Measurements from ENCODE around the gene SCD5.

The SCD5 gene

GRCh38 chr4:82746705-82747574 is 51.7 kb downstream of the SCD5 start:
- Histone ChIP-seq H3K27me3 (ENCODE audit: insufficient read depth, low read length) (no peaks in the 10 kb centered on the region), H3K36me3 (ENCODE audit: insufficient read depth, low read length) (no peaks in the 10 kb centered on the region), H3K9me3 (ENCODE audit: low read length) (no peaks in the 10 kb centered on the region), H3K4me1 (ENCODE audit: insufficient read depth, low read length) (peaks cover 22% of the 10 kb centered on the region), H2AFZ (ENCODE audit: low read depth, low read length) (no peak overlapping the region), H3K4me3 (ENCODE audit: low read length) (no peak overlapping the region)

DNA sequence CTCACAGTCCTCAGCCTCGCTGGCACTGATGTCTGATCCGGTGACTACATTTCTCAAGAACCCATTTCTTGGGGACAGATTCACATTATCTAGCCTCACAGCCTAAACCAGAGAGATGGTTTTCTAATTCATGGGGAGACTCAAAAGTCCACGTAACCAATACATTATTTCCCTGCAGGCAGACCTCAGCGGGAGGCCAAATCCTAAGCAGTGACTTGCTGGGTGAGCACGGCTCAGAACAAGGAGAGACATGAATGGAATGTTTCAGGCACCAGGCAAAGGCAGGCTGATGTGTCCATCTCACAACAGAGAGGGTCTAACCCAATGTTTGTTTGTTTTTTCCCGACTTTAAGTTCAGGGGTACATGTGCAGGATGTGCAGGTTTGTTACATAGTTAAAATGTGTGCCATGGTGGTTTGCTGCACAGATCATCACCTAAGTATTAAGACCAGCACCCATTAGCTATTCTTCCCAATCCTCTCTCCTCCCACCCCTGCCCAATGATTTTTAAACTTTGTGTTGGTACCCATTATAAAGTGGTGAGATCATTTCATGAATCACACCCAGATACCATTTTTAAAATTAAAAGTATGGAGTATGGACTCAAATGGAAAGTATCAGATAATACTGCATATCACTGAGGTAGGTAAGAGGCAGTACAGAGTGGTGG is 53.3 kb downstream of the SCD5 start:
- no peak overlapping the region for H2AFZ ChIP-seq (ENCODE audit: low read depth, low read length)
- H3K36me3 ChIP-seq (ENCODE audit: insufficient read depth, low read length), result no peaks in the 10 kb centered on the region
- H3K4me1 ChIP-seq (ENCODE audit: insufficient read depth, low read length), result peaks cover 22% of the 10 kb centered on the region
- no peaks in the 10 kb centered on the region for H3K9me3 ChIP-seq (ENCODE audit: low read length)
- H3K4me3 ChIP-seq (ENCODE audit: low read length), result no peak overlapping the region
- H3K27me3 ChIP-seq (ENCODE audit: insufficient read depth, low read length), result no peaks in the 10 kb centered on the region

DNA sequence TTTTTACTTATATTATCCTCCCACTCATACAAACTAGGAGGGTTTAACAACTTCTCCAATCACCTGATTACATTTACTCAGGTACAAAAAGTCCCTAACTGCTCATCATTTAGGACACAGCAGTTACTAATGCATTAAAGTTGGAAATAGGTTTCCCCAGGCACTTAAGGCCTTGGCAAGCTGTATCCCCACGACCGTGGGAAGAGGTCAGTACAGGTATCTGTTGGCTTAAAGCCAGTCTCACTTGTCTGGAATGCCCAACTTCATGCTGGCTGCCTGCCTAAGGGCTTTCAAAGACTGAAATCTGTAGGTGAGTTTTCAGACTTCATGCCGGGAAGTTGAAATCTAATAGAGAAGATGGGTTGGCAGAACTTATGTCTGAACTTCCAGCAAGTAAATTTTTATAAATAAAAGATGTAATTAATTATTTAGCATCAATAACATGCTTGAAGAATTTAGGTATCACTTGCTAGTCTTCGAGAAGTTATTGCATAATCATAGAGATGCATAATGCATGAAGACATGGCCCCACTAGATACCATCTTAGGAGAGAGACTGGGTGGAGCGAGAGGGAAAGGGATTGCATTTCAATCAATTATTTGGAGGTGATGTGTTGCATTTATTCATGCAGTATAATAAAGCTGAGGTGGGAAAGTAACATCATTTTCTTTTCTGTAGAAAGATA is 54.2 kb downstream of the SCD5 start:
- H3K36me3 ChIP-seq (ENCODE audit: insufficient read depth, low read length), result peaks cover 8% of the 10 kb centered on the region
- no peak overlapping the region for H2AFZ ChIP-seq (ENCODE audit: low read depth, low read length)

DNA sequence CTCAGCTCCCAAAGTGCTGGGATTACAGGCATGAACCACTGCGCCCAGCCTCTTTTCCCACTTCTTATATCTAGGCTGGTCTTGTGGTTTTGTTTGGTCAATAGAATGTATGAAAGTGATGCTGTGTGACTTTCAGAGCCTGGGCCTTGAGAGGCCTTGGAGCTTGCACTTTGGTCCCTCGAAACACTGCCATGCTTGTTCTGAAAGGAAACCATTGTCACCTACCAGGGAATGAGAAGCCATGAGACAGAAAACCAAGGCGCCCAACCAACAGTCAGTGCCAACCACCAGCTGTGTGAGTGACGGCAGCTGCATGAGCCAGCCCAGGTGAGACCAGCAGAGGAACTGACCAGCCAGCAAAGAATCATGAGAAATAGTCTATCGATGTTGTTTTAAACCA is 57.4 kb downstream of the SCD5 start:
- no peaks in the 10 kb centered on the region for H3K27me3 ChIP-seq (ENCODE audit: insufficient read depth, low read length)
- peaks cover 18% of the 10 kb centered on the region for H3K36me3 ChIP-seq (ENCODE audit: insufficient read depth, low read length)
- H2AFZ ChIP-seq (ENCODE audit: low read depth, low read length), result no peak overlapping the region
- H3K4me3 ChIP-seq (ENCODE audit: low read length), result no peak overlapping the region
- H3K9me3 ChIP-seq (ENCODE audit: low read length), result peaks cover 4% of the 10 kb centered on the region
- peaks cover 6% of the 10 kb centered on the region for H3K4me1 ChIP-seq (ENCODE audit: insufficient read depth, low read length)

More for the DNA sequence above, 54.2 kb downstream of the SCD5 start:
- Histone ChIP-seq H3K4me1 (ENCODE audit: insufficient read depth, low read length) (peaks cover 22% of the 10 kb centered on the region), H3K9me3 (ENCODE audit: low read length) (peaks cover 1% of the 10 kb centered on the region), H3K4me3 (ENCODE audit: low read length) (no peak overlapping the region), H3K27me3 (ENCODE audit: insufficient read depth, low read length) (no peaks in the 10 kb centered on the region)

- Histone ChIP-seq H3K9me3 (ENCODE audit: low read length) (peaks cover 4% of the 10 kb centered on the region), H3K4me1 (ENCODE audit: insufficient read depth, low read length) (no peaks in the 10 kb centered on the region), H3K36me3 (ENCODE audit: insufficient read depth, low read length) (peaks cover 24% of the 10 kb centered on the region), H3K27me3 (ENCODE audit: insufficient read depth, low read length) (no peaks in the 10 kb centered on the region), H3K4me3 (ENCODE audit: low read length) (no peak overlapping the region), H2AFZ (ENCODE audit: low read depth, low read length) (no peak overlapping the region)
These were observed 59.1 kb downstream of the SCD5 start for GRCh38 chr4:82739287-82740190.

DNA sequence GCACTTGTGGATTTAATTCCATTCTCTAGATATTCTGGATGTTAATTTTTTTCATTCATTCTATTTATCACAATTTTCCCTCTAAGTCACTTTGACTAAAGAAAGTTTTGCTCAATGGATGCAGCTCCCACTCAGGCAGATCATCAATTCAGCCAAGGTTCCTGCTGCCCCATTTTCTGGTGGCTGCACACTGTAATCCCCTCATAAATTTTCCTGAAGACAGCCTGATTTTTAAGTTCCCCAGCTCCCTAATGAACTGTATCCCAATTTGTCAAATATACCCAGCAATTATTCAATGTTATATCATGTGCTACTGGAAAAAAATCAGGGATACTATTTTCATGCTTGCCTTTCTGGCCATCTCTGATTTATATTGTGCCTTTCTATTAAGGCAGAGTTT is 61.2 kb downstream of the SCD5 start:
- Histone ChIP-seq H3K9me3 (ENCODE audit: low read length) (peaks cover 9% of the 10 kb centered on the region), H3K4me1 (ENCODE audit: insufficient read depth, low read length) (no peaks in the 10 kb centered on the region), H2AFZ (ENCODE audit: low read depth, low read length) (no peak overlapping the region), H3K27me3 (ENCODE audit: insufficient read depth, low read length) (no peaks in the 10 kb centered on the region), H3K36me3 (ENCODE audit: insufficient read depth, low read length) (peaks cover 24% of the 10 kb centered on the region), H3K4me3 (ENCODE audit: low read length) (no peak overlapping the region)

- Histone ChIP-seq H3K9me3 (ENCODE audit: low read length) (peaks cover 21% of the 10 kb centered on the region), H2AFZ (ENCODE audit: low read depth, low read length) (no peak overlapping the region), H3K27me3 (ENCODE audit: insufficient read depth, low read length) (no peaks in the 10 kb centered on the region), H3K4me3 (ENCODE audit: low read length) (no peak overlapping the region), H3K4me1 (ENCODE audit: insufficient read depth, low read length) (no peaks in the 10 kb centered on the region), H3K36me3 (ENCODE audit: insufficient read depth, low read length) (peaks cover 8% of the 10 kb centered on the region)
These were observed 65.0 kb downstream of the SCD5 start for GRCh38 chr4:82733636-82734035.

DNA sequence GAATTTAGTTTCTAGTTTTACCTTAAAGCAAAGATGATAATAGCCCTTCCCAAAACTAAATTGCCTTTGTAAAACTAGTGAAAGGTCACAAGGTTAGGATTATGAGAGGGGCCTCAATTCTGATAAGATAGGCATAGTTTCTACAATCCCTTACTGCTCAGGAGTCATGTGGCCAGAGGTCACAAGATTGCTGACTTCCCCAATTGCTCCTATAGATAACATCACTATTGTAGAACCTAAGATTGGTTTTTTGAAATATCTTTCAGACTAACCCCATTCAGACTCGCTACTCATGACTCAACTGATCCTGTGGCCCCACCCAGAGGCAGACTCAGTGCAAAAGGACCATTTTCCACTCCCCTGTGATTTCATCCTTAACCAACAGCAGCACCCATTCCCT is 70.3 kb downstream of the SCD5 start:
- H2AFZ ChIP-seq (ENCODE audit: low read depth, low read length), result no peak overlapping the region
- H3K4me3 ChIP-seq (ENCODE audit: low read length), result no peak overlapping the region
- peaks cover 22% of the 10 kb centered on the region for H3K9me3 ChIP-seq (ENCODE audit: low read length)
- no peaks in the 10 kb centered on the region for H3K27me3 ChIP-seq (ENCODE audit: insufficient read depth, low read length)
- no peaks in the 10 kb centered on the region for H3K4me1 ChIP-seq (ENCODE audit: insufficient read depth, low read length)
- H3K36me3 ChIP-seq (ENCODE audit: insufficient read depth, low read length), result peaks cover 6% of the 10 kb centered on the region

GRCh38 chr4:82726596-82726995 is 72.0 kb downstream of the SCD5 start:
- H3K4me1 ChIP-seq (ENCODE audit: insufficient read depth, low read length), result no peaks in the 10 kb centered on the region
- H3K27me3 ChIP-seq (ENCODE audit: insufficient read depth, low read length), result no peaks in the 10 kb centered on the region
- peaks cover 17% of the 10 kb centered on the region for H3K9me3 ChIP-seq (ENCODE audit: low read length)
- H2AFZ ChIP-seq (ENCODE audit: low read depth, low read length), result no peak overlapping the region
- H3K36me3 ChIP-seq (ENCODE audit: insufficient read depth, low read length), result peaks cover 6% of the 10 kb centered on the region
- no peak overlapping the region for H3K4me3 ChIP-seq (ENCODE audit: low read length)

DNA sequence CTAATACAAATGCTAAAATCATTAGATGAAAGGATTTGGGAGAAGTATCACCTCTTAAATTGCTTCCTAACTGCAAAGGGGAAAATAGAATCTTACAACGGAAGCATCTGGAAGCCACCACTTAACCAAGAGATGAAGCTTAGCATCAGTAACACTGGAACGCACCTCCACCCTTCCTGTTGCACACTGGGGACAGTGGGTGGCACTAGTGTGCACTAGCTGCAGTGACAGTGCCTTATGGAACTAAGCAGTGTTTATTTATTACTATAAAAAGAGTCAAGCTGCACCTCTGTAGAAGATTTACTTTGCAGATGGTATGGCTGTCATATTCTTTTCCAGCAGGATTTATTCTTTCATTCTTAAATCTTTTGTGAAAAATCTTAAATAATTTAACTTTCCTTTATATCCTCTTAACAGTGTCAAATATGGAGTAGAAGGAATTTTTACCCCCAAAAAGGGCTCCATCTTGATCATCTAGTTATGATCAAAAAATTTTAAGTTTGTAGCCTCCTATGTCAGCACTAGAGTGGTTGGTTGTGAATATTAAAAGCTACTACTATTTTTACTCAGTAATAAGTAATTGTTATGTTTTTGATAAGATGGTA is 76.7 kb downstream of the SCD5 start:
- Histone ChIP-seq H3K4me3 (ENCODE audit: low read length) (no peak overlapping the region), H3K36me3 (ENCODE audit: insufficient read depth, low read length) (peaks cover 2% of the 10 kb centered on the region), H3K9me3 (ENCODE audit: low read length) (no peaks in the 10 kb centered on the region), H3K27me3 (ENCODE audit: insufficient read depth, low read length) (no peaks in the 10 kb centered on the region), H2AFZ (ENCODE audit: low read depth, low read length) (no peak overlapping the region), H3K4me1 (ENCODE audit: insufficient read depth, low read length) (no peaks in the 10 kb centered on the region)

DNA sequence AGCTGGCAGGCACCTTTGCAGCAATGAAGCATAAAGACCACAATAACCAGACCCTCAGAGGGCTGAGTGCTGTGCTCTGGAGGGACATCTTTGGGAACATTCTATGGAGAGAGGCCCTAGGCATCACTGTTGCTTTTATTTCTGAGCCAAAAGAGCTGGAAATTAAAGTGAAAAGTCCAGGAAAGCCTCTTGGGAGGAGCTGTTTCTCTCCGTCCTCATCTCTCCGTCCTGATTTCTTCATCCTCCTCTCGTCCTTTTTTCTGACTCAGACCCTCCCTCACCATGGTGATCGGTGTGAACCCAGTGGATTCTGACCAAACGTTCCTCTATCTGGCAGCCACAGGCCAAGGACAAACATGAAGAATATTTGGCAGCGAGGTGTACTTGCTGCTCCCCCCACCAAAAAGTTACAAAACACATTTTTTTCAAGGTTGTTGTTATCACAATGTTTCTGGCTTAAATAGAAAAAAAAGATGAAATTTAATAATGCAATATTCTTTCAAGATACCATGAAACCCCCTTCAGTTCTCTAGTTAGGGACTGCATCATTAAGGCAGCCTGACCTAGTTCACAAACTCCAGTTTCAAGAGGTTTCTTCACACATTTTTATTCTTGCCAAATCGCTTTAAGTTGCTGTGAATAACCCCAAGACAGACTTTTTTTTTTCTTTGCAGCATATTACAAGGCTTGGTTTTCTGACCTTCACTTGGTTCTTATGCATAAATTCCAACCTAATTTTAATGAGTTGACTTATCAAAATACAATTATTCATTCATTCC is 80.2 kb downstream of the SCD5 start:
- Histone ChIP-seq H3K36me3 (ENCODE audit: insufficient read depth, low read length) (no peaks in the 10 kb centered on the region), H3K4me1 (ENCODE audit: insufficient read depth, low read length) (no peaks in the 10 kb centered on the region), H3K4me3 (ENCODE audit: low read length) (no peak overlapping the region), H3K9me3 (ENCODE audit: low read length) (no peaks in the 10 kb centered on the region), H3K27me3 (ENCODE audit: insufficient read depth, low read length) (no peaks in the 10 kb centered on the region), H2AFZ (ENCODE audit: low read depth, low read length) (no peak overlapping the region)
